GM12875 (cell line): ENCODE measurements around the gene TMEM169.

ENCODE experiments used
- H3K4me3 ChIP-seq: one replicate; pipeline ENCODE4 v1.5.1; 2011; ENCODE audit warnings: low read depth, low read length, control low read depth
- TF ChIP-seq, protein P1 (sequence below): IDR thresholded peaks from 2 replicates; pipeline ENCODE4 v1.5.1; 2011; ENCODE audit warnings: low read depth, mild to moderate bottlenecking, control low read depth, inconsistent platforms, low read length, moderate library complexity, borderline replicate concordance; ENCODE audit not compliant: insufficient read depth

Gene TMEM169

DNA sequence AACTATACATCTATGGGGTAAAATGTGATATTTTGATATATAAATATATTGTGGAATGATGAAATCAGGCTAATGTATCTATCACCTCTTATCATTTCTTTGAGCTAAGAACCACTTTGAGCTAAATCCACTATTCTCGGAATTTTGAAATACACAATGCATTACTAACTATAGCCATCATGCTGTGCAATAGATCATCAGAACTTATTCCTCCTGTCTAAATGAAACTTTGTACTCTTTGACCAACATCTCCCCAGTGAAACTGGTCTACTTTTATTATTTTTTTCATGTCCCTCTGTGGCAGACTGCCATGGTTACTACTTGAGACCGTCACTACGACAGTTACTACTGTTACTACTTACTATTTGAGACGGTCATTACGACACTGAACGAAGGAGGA is 11.5 kb upstream of the TMEM169 start:
- TF ChIP-seq, protein P1, sequence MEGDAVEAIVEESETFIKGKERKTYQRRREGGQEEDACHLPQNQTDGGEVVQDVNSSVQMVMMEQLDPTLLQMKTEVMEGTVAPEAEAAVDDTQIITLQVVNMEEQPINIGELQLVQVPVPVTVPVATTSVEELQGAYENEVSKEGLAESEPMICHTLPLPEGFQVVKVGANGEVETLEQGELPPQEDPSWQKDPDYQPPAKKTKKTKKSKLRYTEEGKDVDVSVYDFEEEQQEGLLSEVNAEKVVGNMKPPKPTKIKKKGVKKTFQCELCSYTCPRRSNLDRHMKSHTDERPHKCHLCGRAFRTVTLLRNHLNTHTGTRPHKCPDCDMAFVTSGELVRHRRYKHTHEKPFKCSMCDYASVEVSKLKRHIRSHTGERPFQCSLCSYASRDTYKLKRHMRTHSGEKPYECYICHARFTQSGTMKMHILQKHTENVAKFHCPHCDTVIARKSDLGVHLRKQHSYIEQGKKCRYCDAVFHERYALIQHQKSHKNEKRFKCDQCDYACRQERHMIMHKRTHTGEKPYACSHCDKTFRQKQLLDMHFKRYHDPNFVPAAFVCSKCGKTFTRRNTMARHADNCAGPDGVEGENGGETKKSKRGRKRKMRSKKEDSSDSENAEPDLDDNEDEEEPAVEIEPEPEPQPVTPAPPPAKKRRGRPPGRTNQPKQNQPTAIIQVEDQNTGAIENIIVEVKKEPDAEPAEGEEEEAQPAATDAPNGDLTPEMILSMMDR: no peak
- H3K4me3 ChIP-seq: no peak overlapping the region

DNA sequence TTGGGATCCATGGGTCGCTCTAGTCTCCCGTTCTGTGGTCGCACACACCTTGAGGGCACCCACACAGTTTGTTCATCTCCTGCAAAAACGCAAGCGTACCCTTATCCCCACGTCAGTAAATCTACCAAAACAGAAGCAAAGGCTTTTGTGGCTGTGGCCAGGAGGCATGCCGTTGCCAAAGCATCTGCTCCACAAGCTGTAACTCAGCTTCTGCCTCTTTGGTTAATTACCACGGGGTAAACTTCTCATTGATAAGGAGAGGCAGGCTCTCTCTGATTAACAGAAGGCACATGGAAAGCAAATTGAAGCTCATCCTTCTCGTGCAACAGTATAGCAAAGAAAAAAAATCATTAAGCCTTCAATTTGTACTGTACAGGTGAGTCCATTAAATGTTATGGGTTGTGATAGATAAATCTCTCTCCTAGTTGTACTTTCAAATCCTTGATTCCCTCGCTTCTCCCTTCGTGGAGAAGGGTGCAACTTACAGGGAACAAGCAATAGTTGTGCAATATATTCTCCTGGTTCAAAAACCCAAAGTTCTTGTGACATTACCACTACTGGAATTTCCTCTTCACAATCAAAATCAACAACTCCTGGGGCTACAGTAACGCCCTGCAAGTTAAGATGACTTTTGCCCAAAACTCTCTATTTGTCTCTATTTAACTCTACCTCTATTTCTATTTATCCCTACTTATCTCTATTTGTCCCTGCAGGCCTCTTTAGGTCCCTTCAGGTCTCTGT is 10.4 kb upstream of the TMEM169 start:
- TF ChIP-seq, protein P1: no peak

DNA sequence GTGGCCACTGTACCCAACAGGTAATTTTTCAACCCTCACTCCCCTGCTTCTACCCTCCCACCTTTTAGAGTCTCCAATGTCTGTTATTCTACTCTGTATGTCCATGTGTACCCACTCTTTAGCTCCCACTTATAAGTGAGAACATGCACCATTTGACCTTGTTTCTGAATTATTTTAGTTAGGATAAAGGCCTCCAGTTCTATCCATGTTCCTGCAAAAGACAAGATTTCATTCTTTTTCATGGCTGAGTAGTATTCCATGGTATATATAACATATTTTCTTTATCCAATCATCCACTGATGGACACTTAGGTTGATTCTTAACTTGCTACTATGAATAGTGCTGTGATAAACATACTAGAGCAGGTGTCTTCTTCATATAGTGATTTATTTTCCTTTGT is 9.2 kb upstream of the TMEM169 start:
- H3K4me3 ChIP-seq: no peak overlapping the region
- TF ChIP-seq, protein P1: no peak

More for the DNA sequence above, 10.4 kb upstream of the TMEM169 start:
- H3K4me3 ChIP-seq: no peak overlapping the region

- H3K4me3 ChIP-seq: no peak overlapping the region
- TF ChIP-seq, protein P1: no peak
Measured at GRCh38 chr2:216073773-216074172, 7.9 kb upstream of the TMEM169 start.

- no peak overlapping the region for H3K4me3 ChIP-seq
- TF ChIP-seq, protein P1: no peak
Measured at GRCh38 chr2:216074380-216074779, 7.3 kb upstream of the TMEM169 start.

GRCh38 chr2:216074794-216075193 is 6.9 kb upstream of the TMEM169 start:
- TF ChIP-seq, protein P1: no peak
- H3K4me3 ChIP-seq: no peak overlapping the region

GRCh38 chr2:216075510-216076485 is 5.9 kb upstream of the TMEM169 start:
- no peak overlapping the region for H3K4me3 ChIP-seq
- TF ChIP-seq, protein P1: no peak
